Measurements from ENCODE around the gene CYTH1. TPM values are rescaled to one million over a fixed set of nuclear protein-coding genes. Genes with fewer than 3 reads are reported as not detected.

Gene CYTH1
- total RNA-seq, 2 experiments from 2014 or later = 145 to 149 TPM

GRCh38 chr17:78819806-78820792, 38.0 kb upstream of the CYTH1 start:
- Mint-ChIP-seq H3K27ac (peak overlapping the region; percentile 85), H3K27me3 (ENCODE audit: low read depth) (no peaks in the 10 kb centered on the region), H3K36me3 (ENCODE audit: low read depth) (peaks cover 69% of the 10 kb centered on the region), H3K4me1 (ENCODE audit: low read depth) (peaks cover 58% of the 10 kb centered on the region), H3K4me3 (no peak overlapping the region), H3K9me3 (no peaks in the 10 kb centered on the region)
- intact Hi-C loops (cut with micrococcal nuclease) = loop anchor here (1.0 kb wide), 1 partner anchor 21 kb away; no protein-coding TSS in a partner anchor
- CTCF ChIA-PET = interaction anchor here (0.6 to 2.0 kb wide), 5 partner anchors 21 to 409 kb away, joined by 3 to 5 read pairs (median 4); partner anchors contain the start of gene USP36
- DNase-seq = no peak

GRCh38 chr17:78819402-78819801, 37.3 kb upstream of the CYTH1 start:
- Mint-ChIP-seq H3K9me3 (no peaks in the 10 kb centered on the region), H3K36me3 (ENCODE audit: low read depth) (peaks cover 68% of the 10 kb centered on the region), H3K27me3 (ENCODE audit: low read depth) (no peaks in the 10 kb centered on the region), H3K4me1 (ENCODE audit: low read depth) (peaks cover 53% of the 10 kb centered on the region), H3K27ac (peak overlapping the region; percentile 85), H3K4me3 (peak overlapping the region; percentile 45)
- CTCF ChIA-PET = interaction anchor here (0.7 to 2.0 kb wide), 5 partner anchors 20 to 112 kb away, joined by 3 to 5 read pairs (median 4); partner anchors contain the start of gene USP36
- DNase-seq = no peak
- intact Hi-C loops (cut with micrococcal nuclease) = loop anchor here (1.0 kb wide), 1 partner anchor 22 kb away; no protein-coding TSS in a partner anchor

GRCh38 chr17:78818932-78819331, 36.9 kb upstream of the CYTH1 start:
- H3K27me3 Mint-ChIP-seq (ENCODE audit: low read depth) = no peaks in the 10 kb centered on the region
- peak overlapping the region; percentile 85 for H3K27ac Mint-ChIP-seq
- H3K9me3 Mint-ChIP-seq = no peaks in the 10 kb centered on the region
- intact Hi-C loops (cut with micrococcal nuclease) = loop anchor here (1.0 kb wide), 1 partner anchor 22 kb away; no protein-coding TSS in a partner anchor
- peak overlapping the region; percentile 45 for H3K4me3 Mint-ChIP-seq
- peak; percentile 66 for DNase-seq
- H3K4me1 Mint-ChIP-seq (ENCODE audit: low read depth) = peaks cover 53% of the 10 kb centered on the region
- CTCF ChIA-PET = interaction anchor here (0.7 to 2.0 kb wide), 5 partner anchors 20 to 112 kb away, joined by 3 to 5 read pairs (median 4); partner anchors contain the start of gene USP36
- peaks cover 68% of the 10 kb centered on the region for H3K36me3 Mint-ChIP-seq (ENCODE audit: low read depth)

- H3K36me3 Mint-ChIP-seq (ENCODE audit: low read depth) = peaks cover 68% of the 10 kb centered on the region
- DNase-seq = no peak
- H3K9me3 Mint-ChIP-seq = no peaks in the 10 kb centered on the region
- CTCF ChIA-PET = interaction anchor here (1.1 to 2.0 kb wide), 3 partner anchors 23 to 111 kb away, joined by 3 to 5 read pairs (median 4); partner anchors contain the start of gene USP36
- intact Hi-C loops (cut with micrococcal nuclease) = no loop called here
- peak overlapping the region; percentile 86 for H3K27ac Mint-ChIP-seq
- H3K4me3 Mint-ChIP-seq = peak overlapping the region; percentile 45
- peaks cover 50% of the 10 kb centered on the region for H3K4me1 Mint-ChIP-seq (ENCODE audit: low read depth)
- no peaks in the 10 kb centered on the region for H3K27me3 Mint-ChIP-seq (ENCODE audit: low read depth)
Measured at GRCh38 chr17:78818152-78818846, 36.2 kb upstream of the CYTH1 start.

- DNase-seq = peak; percentile 82
- Mint-ChIP-seq H3K27me3 (ENCODE audit: low read depth) (no peaks in the 10 kb centered on the region), H3K9me3 (no peaks in the 10 kb centered on the region), H3K36me3 (ENCODE audit: low read depth) (peaks cover 66% of the 10 kb centered on the region), H3K27ac (peak overlapping the region; percentile 86), H3K4me1 (ENCODE audit: low read depth) (peaks cover 47% of the 10 kb centered on the region), H3K4me3 (no peak overlapping the region)
- intact Hi-C loops (cut with micrococcal nuclease) = loop anchor here (1.0 to 2.0 kb wide), 2 partner anchors 38 to 69 kb away; no protein-coding TSS in a partner anchor
- CTCF ChIA-PET = no interaction called here
Measured at GRCh38 chr17:78817123-78817522, 35.0 kb upstream of the CYTH1 start.

- Mint-ChIP-seq H3K4me3 (no peak overlapping the region), H3K9me3 (no peaks in the 10 kb centered on the region), H3K4me1 (ENCODE audit: low read depth) (peaks cover 39% of the 10 kb centered on the region), H3K27ac (no peak overlapping the region), H3K36me3 (ENCODE audit: low read depth) (peaks cover 67% of the 10 kb centered on the region), H3K27me3 (ENCODE audit: low read depth) (no peaks in the 10 kb centered on the region)
- intact Hi-C loops (cut with micrococcal nuclease) = loop anchor here (2.0 kb wide), 1 partner anchor 37 kb away; no protein-coding TSS in a partner anchor
- DNase-seq = no peak
- CTCF ChIA-PET = no interaction called here
Measured at GRCh38 chr17:78815696-78816095, 33.6 kb upstream of the CYTH1 start.

GRCh38 chr17:78812855-78813254, 30.8 kb upstream of the CYTH1 start:
- DNase-seq = no peak
- peak overlapping the region; percentile 46 for H3K27ac Mint-ChIP-seq
- H3K4me3 Mint-ChIP-seq = no peak overlapping the region
- intact Hi-C loops (cut with micrococcal nuclease) = no loop called here
- H3K4me1 Mint-ChIP-seq (ENCODE audit: low read depth) = peaks cover 24% of the 10 kb centered on the region
- CTCF ChIA-PET = no interaction called here
- H3K9me3 Mint-ChIP-seq = no peaks in the 10 kb centered on the region
- H3K36me3 Mint-ChIP-seq (ENCODE audit: low read depth) = peaks cover 63% of the 10 kb centered on the region
- H3K27me3 Mint-ChIP-seq (ENCODE audit: low read depth) = no peaks in the 10 kb centered on the region

- CTCF ChIA-PET = interaction anchor here (0.8 to 0.9 kb wide), 2 partner anchors 80 to 311 kb away, joined by 3 to 4 read pairs; no protein-coding TSS in a partner anchor
- H3K27me3 Mint-ChIP-seq (ENCODE audit: low read depth) = no peaks in the 10 kb centered on the region
- H3K27ac Mint-ChIP-seq = no peak overlapping the region
- intact Hi-C loops (cut with micrococcal nuclease) = no loop called here
- peaks cover 43% of the 10 kb centered on the region for H3K4me1 Mint-ChIP-seq (ENCODE audit: low read depth)
- H3K36me3 Mint-ChIP-seq (ENCODE audit: low read depth) = peaks cover 65% of the 10 kb centered on the region
- no peak overlapping the region for H3K4me3 Mint-ChIP-seq
- DNase-seq = no peak
- H3K9me3 Mint-ChIP-seq = no peaks in the 10 kb centered on the region
Measured at GRCh38 chr17:78808163-78808562, 26.1 kb upstream of the CYTH1 start.

GRCh38 chr17:78806451-78806850, 24.4 kb upstream of the CYTH1 start:
- intact Hi-C loops (cut with micrococcal nuclease) = no loop called here
- Mint-ChIP-seq H3K27me3 (ENCODE audit: low read depth) (no peaks in the 10 kb centered on the region), H3K4me1 (ENCODE audit: low read depth) (peaks cover 41% of the 10 kb centered on the region), H3K4me3 (no peak overlapping the region), H3K9me3 (no peaks in the 10 kb centered on the region), H3K36me3 (ENCODE audit: low read depth) (peaks cover 61% of the 10 kb centered on the region), H3K27ac (peak overlapping the region; percentile 51)
- CTCF ChIA-PET = no interaction called here
- peak; percentile 58 for DNase-seq

GRCh38 chr17:78805301-78805700, 23.2 kb upstream of the CYTH1 start:
- no peaks in the 10 kb centered on the region for H3K9me3 Mint-ChIP-seq
- peak; percentile 64 for DNase-seq
- no peak overlapping the region for H3K4me3 Mint-ChIP-seq
- H3K27me3 Mint-ChIP-seq (ENCODE audit: low read depth) = no peaks in the 10 kb centered on the region
- peaks cover 65% of the 10 kb centered on the region for H3K36me3 Mint-ChIP-seq (ENCODE audit: low read depth)
- H3K27ac Mint-ChIP-seq = peak overlapping the region; percentile 76
- CTCF ChIA-PET = no interaction called here
- peaks cover 47% of the 10 kb centered on the region for H3K4me1 Mint-ChIP-seq (ENCODE audit: low read depth)
- intact Hi-C loops (cut with micrococcal nuclease) = no loop called here

- no peaks in the 10 kb centered on the region for H3K9me3 Mint-ChIP-seq
- CTCF ChIA-PET = interaction anchor here (0.9 kb wide), 1 partner anchor 98 kb away, joined by 3 read pairs; no protein-coding TSS in a partner anchor
- peak overlapping the region; percentile 76 for H3K27ac Mint-ChIP-seq
- DNase-seq = peak; percentile 33
- H3K27me3 Mint-ChIP-seq (ENCODE audit: low read depth) = no peaks in the 10 kb centered on the region
- H3K36me3 Mint-ChIP-seq (ENCODE audit: low read depth) = peaks cover 66% of the 10 kb centered on the region
- peaks cover 52% of the 10 kb centered on the region for H3K4me1 Mint-ChIP-seq (ENCODE audit: low read depth)
- intact Hi-C loops (cut with micrococcal nuclease) = no loop called here
- no peak overlapping the region for H3K4me3 Mint-ChIP-seq
Measured at GRCh38 chr17:78804777-78805176, 22.7 kb upstream of the CYTH1 start.

Data from activated naive CD4-positive, alpha-beta T cell treated with anti-CD3 and anti-CD28 coated beads for 36 hours (primary cell).